Endothelial cell of umbilical vein (primary cell): ENCODE results near the gene YPEL4.

Source experiments
- CTCF ChIP-seq, 2 donors: IDR thresholded peaks; 1 replicate in 1 of 2; 2 replicates in 1 of 2; pipeline ENCODE4 v1.5.1; 2011; ENCODE audit warnings: low read length in 2 of 2, mild to moderate bottlenecking in 2 of 2, moderate library complexity in 2 of 2, control low read depth in 1 of 2, inconsistent platforms in 1 of 2, low read depth in 1 of 2; ENCODE audit not compliant: insufficient read depth in 1 of 2; ENCODE audit errors: extremely low read depth in 1 of 2
- EZH2 ChIP-seq: IDR thresholded peaks from 2 replicates; pipeline ENCODE4 v1.6.1; 2012; ENCODE audit warnings: borderline replicate concordance, low read depth, mild to moderate bottlenecking, moderate library complexity, low read length, inconsistent platforms; ENCODE audit not compliant: severe bottlenecking
- JUN ChIP-seq: IDR thresholded peaks from 2 replicates; pipeline ENCODE4 v1.6.1; 2011; ENCODE audit warnings: borderline replicate concordance, low read depth; ENCODE audit not compliant: insufficient read length, insufficient read depth
- POLR2AphosphoS5 ChIP-seq: IDR thresholded peaks from 2 replicates; pipeline ENCODE4 v1.6.1; 2012; ENCODE audit warnings: low read depth, mild to moderate bottlenecking, control low read depth, low read length, moderate library complexity; ENCODE audit not compliant: insufficient read depth

- TF ChIP-seq CTCF (IDR thresholded peaks at IDR 0.05; ENCODE audit: extremely low read depth in 1 of 2, insufficient read depth in 1 of 2, low read depth in 1 of 2, low read length in 2 of 2) (no peak), JUN (no peak), EZH2 (no peak), POLR2AphosphoS5 (peak; percentile 64)
These were observed 11.5 kb downstream of the YPEL4 start for GRCh38 chr11:57638005-57638781.
